Measurements from ENCODE around the gene ALKBH5. TPM values are rescaled to one million over a fixed set of nuclear protein-coding genes. Genes with fewer than 3 reads are reported as not detected.

The ALKBH5 gene
- total and polyA plus RNA-seq, 10 of the 15 experiments (the other 5 are each of a cell fraction or from before 2014, with no cell fraction given): 13.7 to 99.9 (median 52.4) TPM

DNA sequence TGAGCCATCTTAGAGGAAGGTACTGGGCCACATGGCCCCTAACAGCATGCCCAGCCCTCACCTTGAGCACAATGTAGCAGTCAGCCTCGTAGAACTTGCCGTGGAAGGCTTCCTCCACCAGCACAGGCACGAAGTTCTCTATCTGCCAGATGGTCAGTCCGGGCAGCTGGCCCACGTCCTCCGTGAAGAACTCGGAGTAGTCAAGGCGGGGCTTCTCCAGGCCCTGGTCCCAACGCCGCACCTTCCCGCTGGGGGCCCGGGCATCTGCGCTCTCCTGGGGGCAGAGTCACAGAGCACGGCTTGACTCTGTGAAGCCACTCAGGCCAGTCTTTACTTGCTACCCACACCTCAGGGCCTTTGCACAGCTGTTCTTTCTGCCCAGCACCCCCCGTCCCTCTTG is 67.6 kb downstream of the ALKBH5 start:
- ChIA-PET SMC1A (ENCODE audit: uncharacterized antibody, unreplicated experiment) (no interaction called here), POLR2A (no interaction called here), RAD21 (ENCODE audit: unreplicated experiment) (no interaction called here), CTCF (no interaction called here)
- no peak for ATAC-seq
- Histone ChIP-seq H3K79me2 (ENCODE audit: control insufficient read depth, insufficient read depth, low read length) (no peaks in the 10 kb centered on the region), H3K27ac (ENCODE audit: control insufficient read depth, insufficient read depth) (no peak overlapping the region), H3K4me3 (no peak overlapping the region), H3K36me3 (ENCODE audit: control insufficient read depth in 2 of 2, insufficient read depth in 2 of 2, low read length in 1 of 2) (peaks cover 11 to 35% of the 10 kb centered on the region in 2 experiments), H3K4me1 (ENCODE audit: control insufficient read depth, insufficient read depth, low read length) (no peaks in the 10 kb centered on the region), H4K20me1 (ENCODE audit: control insufficient read depth, insufficient read depth) (no peaks in the 10 kb centered on the region), H3K9me3 (replicated peaks; ENCODE audit: control insufficient read depth, insufficient read depth, low read length) (no peaks in the 10 kb centered on the region), H2AFZ (ENCODE audit: control insufficient read depth, low read depth, low read length) (no peak overlapping the region), H3K9ac (ENCODE audit: control insufficient read depth, insufficient read depth, low read length) (no peak overlapping the region), H3K4me2 (ENCODE audit: control insufficient read depth, insufficient read depth) (no peak overlapping the region), H3K27me3 (replicated peaks in 1 of 2; ENCODE audit: control insufficient read depth in 2 of 2, insufficient read depth in 2 of 2, low read length in 1 of 2) (no peaks in the 10 kb centered on the region)
- DNase-seq (ENCODE audit: low read depth, low spot score): no peak
- 85% methylated on average over 15 of the region's 15 CpGs for WGBS (ENCODE audit: insufficient coverage, insufficient replicate concordance, low lambda C conversion rate, missing lambda C conversion rate)
- no TSS peak for BruUV-seq (replicated peaks)
- no peak for FAIRE-seq
- intact Hi-C loops (cut with micrococcal nuclease; ENCODE audit: unreplicated experiment): no loop called here
- TF ChIP-seq HDGF (IDR thresholded peaks at IDR 0.05) (no peak), POLR2AphosphoS5 (IDR thresholded peaks at IDR 0.05; ENCODE audit: low read length) (no peak), MTA2 (IDR thresholded peaks at IDR 0.05; ENCODE audit: low read depth) (no peak), YBX1 (IDR thresholded peaks at IDR 0.05) (no peak), WRNIP1 (IDR thresholded peaks at IDR 0.05; ENCODE audit: borderline replicate concordance, low read depth, low read length) (no peak), TBL1XR1 (IDR thresholded peaks at IDR 0.05; ENCODE audit: low read depth, low read length) (no peak), RFX5 (IDR thresholded peaks at IDR 0.05; ENCODE audit: low read depth, low read length) (no peak), SIN3A (IDR thresholded peaks at IDR 0.05; ENCODE audit: low read depth, low read length) (no peak)
- in situ Hi-C loops (cut with MboI): no loop called here

DNA sequence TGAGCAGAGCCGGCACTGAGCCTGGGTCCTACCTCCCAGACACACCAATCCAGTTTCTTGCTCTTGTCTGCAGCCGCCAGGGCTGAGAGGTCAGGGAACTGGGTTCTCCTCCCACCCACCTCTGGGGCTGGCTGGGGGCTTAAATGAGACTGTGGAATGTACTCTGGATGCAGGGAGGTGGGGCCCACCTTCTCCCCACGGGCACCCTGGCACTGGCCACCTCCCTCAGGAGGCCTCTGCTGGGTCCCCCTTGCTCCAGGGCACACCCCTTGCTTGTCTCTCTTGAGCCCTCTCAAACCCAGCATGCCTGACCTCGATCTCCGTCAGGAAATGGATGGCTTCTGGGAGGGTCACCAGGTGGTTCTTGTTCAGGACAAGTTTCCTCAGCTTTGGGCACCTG is 68.5 kb downstream of the ALKBH5 start:
- BruUV-seq (replicated peaks): no TSS peak
- Histone ChIP-seq H3K79me2 (ENCODE audit: control insufficient read depth, insufficient read depth, low read length) (peaks cover 1% of the 10 kb centered on the region; the same call in 1 of the 2 replicates), H3K4me2 (ENCODE audit: control insufficient read depth, insufficient read depth) (no peak overlapping the region), H3K36me3 (ENCODE audit: control insufficient read depth in 2 of 2, insufficient read depth in 2 of 2, low read length in 1 of 2) (peaks cover 11 to 29% of the 10 kb centered on the region in 2 experiments), H3K9me3 (replicated peaks; ENCODE audit: control insufficient read depth, insufficient read depth, low read length) (no peaks in the 10 kb centered on the region), H3K27me3 (replicated peaks in 1 of 2; ENCODE audit: control insufficient read depth in 2 of 2, insufficient read depth in 2 of 2, low read length in 1 of 2) (no peaks in the 10 kb centered on the region), H2AFZ (ENCODE audit: control insufficient read depth, low read depth, low read length) (no peak overlapping the region), H3K27ac (ENCODE audit: control insufficient read depth, insufficient read depth) (no peak overlapping the region), H4K20me1 (ENCODE audit: control insufficient read depth, insufficient read depth) (no peaks in the 10 kb centered on the region), H3K4me3 (no peak overlapping the region), H3K9ac (ENCODE audit: control insufficient read depth, insufficient read depth, low read length) (no peak overlapping the region), H3K4me1 (ENCODE audit: control insufficient read depth, insufficient read depth, low read length) (no peaks in the 10 kb centered on the region; the same call in none of the 2 replicates)
- ChIA-PET CTCF (no interaction called here), SMC1A (ENCODE audit: uncharacterized antibody, unreplicated experiment) (no interaction called here), POLR2A (no interaction called here), RAD21 (ENCODE audit: unreplicated experiment) (no interaction called here)
- no peak for FAIRE-seq
- ATAC-seq: no peak
- in situ Hi-C loops (cut with MboI) (no loop called here), intact Hi-C loops (cut with micrococcal nuclease; ENCODE audit: unreplicated experiment) (no loop called here)
- 86% methylated on average over 5 of the region's 5 CpGs for WGBS (ENCODE audit: insufficient coverage, insufficient replicate concordance, low lambda C conversion rate, missing lambda C conversion rate)
- no peak for DNase-seq (ENCODE audit: low read depth, low spot score)
- TF ChIP-seq ZSCAN29 (IDR thresholded peaks at IDR 0.05): no peak
- no peak for TF ChIP-seq TBL1XR1 (IDR thresholded peaks at IDR 0.05; ENCODE audit: low read depth, low read length)
- TF ChIP-seq NFYB (IDR thresholded peaks at IDR 0.05; ENCODE audit: insufficient read depth, low read depth, low read length): no peak
- no peak for TF ChIP-seq POLR2A (IDR thresholded peaks at IDR 0.05; ENCODE audit: low read depth, low read length)
- TF ChIP-seq TCF3 (IDR thresholded peaks at IDR 0.05; ENCODE audit: borderline replicate concordance, insufficient read depth, low read depth, low read length): no peak
- TF ChIP-seq ETV6 (conservative IDR thresholded peaks at IDR 0.05 in 1 of 2, IDR thresholded peaks at IDR 0.05 in 1 of 2; ENCODE audit: borderline replicate concordance in 1 of 2, low read depth in 1 of 2): no peak
- TF ChIP-seq KAT2A (conservative IDR thresholded peaks at IDR 0.05; ENCODE audit: control insufficient read depth, low read depth, low read length): no peak
- no peak for TF ChIP-seq KDM1A (IDR thresholded peaks at IDR 0.05; ENCODE audit: borderline replicate concordance)
- no peak for TF ChIP-seq EZH2 (IDR thresholded peaks at IDR 0.05; ENCODE audit: borderline replicate concordance, control insufficient read depth, low read depth, low read length)
- no peak for TF ChIP-seq ZNF384 (IDR thresholded peaks at IDR 0.05; ENCODE audit: borderline replicate concordance, low read depth, low read length)
- no peak for TF ChIP-seq RUNX3 (IDR thresholded peaks at IDR 0.05; ENCODE audit: low read length)
- TF ChIP-seq, protein P1, sequence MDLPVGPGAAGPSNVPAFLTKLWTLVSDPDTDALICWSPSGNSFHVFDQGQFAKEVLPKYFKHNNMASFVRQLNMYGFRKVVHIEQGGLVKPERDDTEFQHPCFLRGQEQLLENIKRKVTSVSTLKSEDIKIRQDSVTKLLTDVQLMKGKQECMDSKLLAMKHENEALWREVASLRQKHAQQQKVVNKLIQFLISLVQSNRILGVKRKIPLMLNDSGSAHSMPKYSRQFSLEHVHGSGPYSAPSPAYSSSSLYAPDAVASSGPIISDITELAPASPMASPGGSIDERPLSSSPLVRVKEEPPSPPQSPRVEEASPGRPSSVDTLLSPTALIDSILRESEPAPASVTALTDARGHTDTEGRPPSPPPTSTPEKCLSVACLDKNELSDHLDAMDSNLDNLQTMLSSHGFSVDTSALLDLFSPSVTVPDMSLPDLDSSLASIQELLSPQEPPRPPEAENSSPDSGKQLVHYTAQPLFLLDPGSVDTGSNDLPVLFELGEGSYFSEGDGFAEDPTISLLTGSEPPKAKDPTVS (IDR thresholded peaks at IDR 0.05; ENCODE audit: low read depth, low read length): no peak
- TF ChIP-seq SIX5 (IDR thresholded peaks at IDR 0.05; ENCODE audit: low read depth, low read length, severe bottlenecking): no peak
- no peak for TF ChIP-seq TCF12 (IDR thresholded peaks at IDR 0.05; ENCODE audit: low read depth, low read length)

All from GM12878 (cell line).